ENCODE measurements around the gene MYL11. TPM values are rescaled to one million over a fixed set of nuclear protein-coding genes. Genes with fewer than 3 reads are reported as not detected.
A peak's percentile ranks its signal among the peaks of the same experiment; 100 is the strongest.

MYL11 gene
- polyA plus RNA-seq, 1 donor (not counting 4 experiments of a cell fraction or from before 2014, with no cell fraction given) = not detected

DNA sequence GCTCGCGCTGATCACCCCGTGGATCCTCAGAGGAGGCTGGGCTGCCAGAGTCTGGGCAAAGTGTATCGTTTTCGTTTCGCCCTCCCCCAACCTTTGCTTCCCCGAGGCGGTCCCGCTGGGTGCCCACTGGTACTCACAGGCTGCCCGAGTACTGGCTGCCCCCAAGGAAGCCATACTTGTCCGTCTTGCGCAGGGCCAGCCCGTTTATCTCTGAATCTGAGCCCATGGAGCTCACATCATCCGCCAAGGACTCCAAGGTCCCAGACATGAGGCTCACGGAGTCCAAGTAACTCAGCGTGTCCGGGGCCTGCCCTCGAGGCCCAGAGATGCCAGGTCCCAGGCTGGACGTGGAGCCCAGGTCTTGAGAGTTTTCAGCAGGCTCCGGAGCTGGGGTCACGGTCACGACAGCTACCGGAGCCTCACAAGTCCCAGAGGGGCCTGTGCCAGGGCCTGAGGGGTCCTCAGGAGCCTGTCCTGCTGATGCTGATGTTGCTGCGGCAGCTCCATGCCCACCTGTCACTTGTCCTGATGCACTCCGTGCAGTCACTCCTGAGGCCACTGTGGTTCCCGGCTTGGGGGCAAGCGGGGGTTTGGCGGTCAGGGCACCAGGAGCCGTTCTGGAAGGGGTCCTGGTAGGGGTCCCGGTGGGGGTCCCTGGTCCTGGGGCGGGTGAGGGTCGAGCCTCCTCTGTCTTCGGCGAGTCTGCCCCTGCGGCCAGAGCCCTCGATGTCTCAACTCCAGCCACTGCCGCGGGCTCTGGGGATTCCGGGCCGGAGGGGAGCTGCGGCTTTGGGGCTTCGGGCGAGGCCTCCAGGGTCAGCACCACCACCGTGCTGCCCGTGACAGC, 5.3 kb upstream of the MYL11 start:
- Histone ChIP-seq H3K9me1 (ENCODE audit: control insufficient read depth, extremely low read depth, insufficient read depth, low read length) (peaks cover 3% of the 10 kb centered on the region), H3K4me1 (ENCODE audit: control insufficient read depth, extremely low read depth, insufficient read depth, low read length) (peaks cover 25% of the 10 kb centered on the region), H3K4me3 (ENCODE audit: control insufficient read depth in 2 of 3, extremely low read depth in 1 of 3, insufficient read depth in 2 of 3, low read depth in 1 of 3, low read length in 3 of 3) (peak overlapping the region; percentile 74 to 97 (median 82)), H3K79me2 (ENCODE audit: control insufficient read depth, insufficient read depth, low read length) (peaks cover 57% of the 10 kb centered on the region), H2AFZ (ENCODE audit: control insufficient read depth, low read length) (no peak overlapping the region), H3K4me2 (ENCODE audit: control insufficient read depth, extremely low read depth, insufficient read depth, low read depth, low read length) (peak overlapping the region; percentile 95), H3K27ac (ENCODE audit: control insufficient read depth, insufficient read depth, low read length) (peak overlapping the region; percentile 73), H3K36me3 (ENCODE audit: control insufficient read depth in 2 of 2, extremely low read depth in 1 of 2, insufficient read depth in 2 of 2, low read length in 2 of 2) (peaks cover 5 to 23% of the 10 kb centered on the region in 2 experiments), H3K9me3 (ENCODE audit: control insufficient read depth, low read depth, low read length) (no peaks in the 10 kb centered on the region), H3K27me3 (ENCODE audit: control insufficient read depth, extremely low read depth, insufficient read depth, low read length) (no peaks in the 10 kb centered on the region), H4K20me1 (ENCODE audit: control insufficient read depth, extremely low read depth, insufficient read depth, low read length) (peaks cover 12% of the 10 kb centered on the region), H3K9ac (ENCODE audit: control insufficient read depth, extremely low read depth, insufficient read depth, low read length) (peak overlapping the region; percentile 80)
- no peak for FAIRE-seq
- DNase-seq (ENCODE audit: low read depth, low spot score) = no peak
- TF ChIP-seq EZH2 (IDR thresholded peaks at IDR 0.05; ENCODE audit: low read length) (no peak), CTCF (optimal IDR thresholded peaks at IDR 0.05 in 1 of 3, IDR thresholded peaks at IDR 0.05 in 1 of 3, conservative IDR thresholded peaks at IDR 0.05 in 1 of 3; ENCODE audit: extremely low read depth in 1 of 3, insufficient read depth in 2 of 3, low read length in 3 of 3) (no peak)
- dilution Hi-C loops (cut with MboI; ENCODE audit: extremely low pct_ligation_motif_present, low sequenced_read_pairs) = no loop called here

DNA sequence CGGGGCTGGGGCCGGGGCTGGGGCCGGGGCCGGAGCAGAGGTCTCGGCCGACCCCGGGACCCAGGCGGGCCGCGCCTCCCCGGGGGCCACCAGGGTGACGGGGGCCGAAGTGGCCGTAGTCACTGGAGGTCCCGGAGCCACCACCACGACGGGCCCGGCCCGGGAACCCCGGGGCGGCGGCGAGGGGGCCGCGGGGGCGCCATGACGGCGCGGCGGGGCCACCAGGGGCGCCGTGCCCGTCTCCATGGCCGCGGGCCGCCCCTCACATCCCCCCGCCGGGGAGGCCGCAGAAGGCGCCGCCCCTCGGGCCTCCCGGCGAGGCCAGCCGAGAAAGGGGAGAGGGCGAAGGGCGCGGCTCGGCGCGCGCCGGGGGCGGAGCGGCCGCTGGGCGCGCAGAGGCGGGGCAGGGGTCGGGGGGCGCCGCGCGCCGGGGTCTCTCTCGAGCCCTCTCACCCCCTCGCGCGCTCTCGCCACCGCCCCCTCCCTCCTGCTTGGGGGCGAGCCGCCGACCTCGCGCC, 4.6 kb upstream of the MYL11 start:
- Histone ChIP-seq H3K9ac (ENCODE audit: control insufficient read depth, extremely low read depth, insufficient read depth, low read length) (peak overlapping the region; percentile 80), H3K4me3 (ENCODE audit: control insufficient read depth in 2 of 3, extremely low read depth in 1 of 3, insufficient read depth in 2 of 3, low read depth in 1 of 3, low read length in 3 of 3) (peak overlapping the region; percentile 74 to 97 (median 82)), H2AFZ (ENCODE audit: control insufficient read depth, low read length) (no peak overlapping the region), H3K9me1 (ENCODE audit: control insufficient read depth, extremely low read depth, insufficient read depth, low read length) (peaks cover 3% of the 10 kb centered on the region), H3K27me3 (ENCODE audit: control insufficient read depth, extremely low read depth, insufficient read depth, low read length) (no peaks in the 10 kb centered on the region), H4K20me1 (ENCODE audit: control insufficient read depth, extremely low read depth, insufficient read depth, low read length) (peaks cover 12% of the 10 kb centered on the region), H3K4me1 (ENCODE audit: control insufficient read depth, extremely low read depth, insufficient read depth, low read length) (peaks cover 25% of the 10 kb centered on the region), H3K9me3 (ENCODE audit: control insufficient read depth, low read depth, low read length) (no peaks in the 10 kb centered on the region), H3K27ac (ENCODE audit: control insufficient read depth, insufficient read depth, low read length) (peak overlapping the region; percentile 31), H3K36me3 (ENCODE audit: control insufficient read depth in 2 of 2, extremely low read depth in 1 of 2, insufficient read depth in 2 of 2, low read length in 2 of 2) (peaks cover 0 to 16% of the 10 kb centered on the region in 2 experiments), H3K4me2 (ENCODE audit: control insufficient read depth, extremely low read depth, insufficient read depth, low read depth, low read length) (peak overlapping the region; percentile 95), H3K79me2 (ENCODE audit: control insufficient read depth, insufficient read depth, low read length) (peaks cover 50% of the 10 kb centered on the region)
- FAIRE-seq (no peak), DNase-seq (ENCODE audit: low read depth, low spot score) (no peak)
- dilution Hi-C loops (cut with MboI; ENCODE audit: extremely low pct_ligation_motif_present, low sequenced_read_pairs) = no loop called here
- no peak for TF ChIP-seq EZH2 (IDR thresholded peaks at IDR 0.05; ENCODE audit: low read length)
- no peak for TF ChIP-seq CTCF (optimal IDR thresholded peaks at IDR 0.05 in 1 of 3, IDR thresholded peaks at IDR 0.05 in 1 of 3, conservative IDR thresholded peaks at IDR 0.05 in 1 of 3; ENCODE audit: extremely low read depth in 1 of 3, insufficient read depth in 2 of 3, low read length in 3 of 3)
